Hepatocyte (in vitro differentiated cells): ENCODE data around the gene LSR.

Experiments
- EZH2 ChIP-seq: fragments of 200-600 bp; sonication (generic); IDR thresholded peaks from 2 replicates; pipeline ENCODE4 v1.6.1; 2016; ENCODE audit warnings: antibody characterized with exemption, mild to moderate bottlenecking, borderline replicate concordance
- EZH2phosphoT487 ChIP-seq: fragments of 200-600 bp; sonication (generic); IDR thresholded peaks from one replicate; pipeline ENCODE4 v1.6.1; 2018; ENCODE audit warnings: antibody characterized with exemption, mild to moderate bottlenecking, low read depth, moderate library complexity; ENCODE audit not compliant: unreplicated experiment, severe bottlenecking
- TF ChIP-seq, protein P1 (sequence below): fragments of 200-600 bp; sonication (generic); IDR thresholded peaks from 2 replicates; pipeline ENCODE4 v1.5.1; 2016; ENCODE audit warnings: antibody characterized with exemption, mild to moderate bottlenecking; ENCODE audit not compliant: poor library complexity

DNA sequence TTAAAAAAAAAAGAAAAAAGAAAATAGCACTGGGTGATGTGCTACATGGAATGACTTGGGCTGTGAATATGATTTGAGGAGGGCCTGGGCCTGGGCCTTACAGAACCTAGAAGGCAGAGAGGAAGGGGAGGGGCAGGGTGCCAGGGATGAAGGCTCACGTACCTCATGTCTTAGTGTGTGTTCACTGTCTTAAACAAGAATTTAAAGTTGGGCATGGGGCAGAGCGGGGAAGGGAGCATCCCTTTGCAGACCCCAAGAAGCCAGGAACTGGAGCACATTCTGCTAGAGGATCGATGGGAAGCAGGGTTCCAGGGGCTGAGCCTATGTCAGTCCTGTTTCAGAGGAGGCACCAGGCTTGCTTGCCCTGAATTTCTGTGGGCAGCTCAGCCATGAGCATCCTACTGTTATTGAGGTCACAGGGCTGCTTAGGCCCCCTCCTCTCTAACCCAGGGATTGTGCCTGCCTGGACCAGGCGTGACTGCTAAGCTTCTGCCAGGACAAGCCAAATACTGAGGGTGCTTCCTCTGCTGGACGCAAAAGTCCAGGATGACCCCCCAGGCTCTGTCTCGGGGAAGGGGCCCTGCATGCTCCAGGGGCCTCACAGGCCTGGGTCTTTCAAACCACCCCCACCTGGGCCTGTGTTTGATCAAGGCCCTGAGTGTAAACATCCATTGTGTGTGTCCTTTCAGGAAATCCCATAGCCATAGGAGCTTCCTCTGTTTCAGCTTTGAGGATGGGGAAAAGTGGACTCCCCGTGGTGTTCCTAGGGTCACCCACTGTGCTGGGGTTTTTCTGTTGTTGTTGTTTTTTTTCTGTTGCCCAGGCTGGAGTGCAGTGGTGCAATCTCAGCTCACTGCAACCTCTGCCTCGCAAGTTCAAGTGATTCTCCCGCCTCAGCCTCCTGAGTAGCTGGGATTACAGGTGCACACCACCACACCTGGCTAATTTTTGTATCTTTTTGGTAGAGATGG lies 4.8 kb downstream of the LSR start:
- TF ChIP-seq, protein P1, sequence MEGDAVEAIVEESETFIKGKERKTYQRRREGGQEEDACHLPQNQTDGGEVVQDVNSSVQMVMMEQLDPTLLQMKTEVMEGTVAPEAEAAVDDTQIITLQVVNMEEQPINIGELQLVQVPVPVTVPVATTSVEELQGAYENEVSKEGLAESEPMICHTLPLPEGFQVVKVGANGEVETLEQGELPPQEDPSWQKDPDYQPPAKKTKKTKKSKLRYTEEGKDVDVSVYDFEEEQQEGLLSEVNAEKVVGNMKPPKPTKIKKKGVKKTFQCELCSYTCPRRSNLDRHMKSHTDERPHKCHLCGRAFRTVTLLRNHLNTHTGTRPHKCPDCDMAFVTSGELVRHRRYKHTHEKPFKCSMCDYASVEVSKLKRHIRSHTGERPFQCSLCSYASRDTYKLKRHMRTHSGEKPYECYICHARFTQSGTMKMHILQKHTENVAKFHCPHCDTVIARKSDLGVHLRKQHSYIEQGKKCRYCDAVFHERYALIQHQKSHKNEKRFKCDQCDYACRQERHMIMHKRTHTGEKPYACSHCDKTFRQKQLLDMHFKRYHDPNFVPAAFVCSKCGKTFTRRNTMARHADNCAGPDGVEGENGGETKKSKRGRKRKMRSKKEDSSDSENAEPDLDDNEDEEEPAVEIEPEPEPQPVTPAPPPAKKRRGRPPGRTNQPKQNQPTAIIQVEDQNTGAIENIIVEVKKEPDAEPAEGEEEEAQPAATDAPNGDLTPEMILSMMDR, result no peak
- TF ChIP-seq EZH2 (no peak), EZH2phosphoT487 (no peak)
